NCI-H2227 (cell line): Measurements from ENCODE around the gene UTF1.

Experiments
- DNase-seq: peaks from one replicate; lab custom pipeline; 2025; ENCODE audit not compliant: unreplicated experiment; lab: John Stamatoyannopoulos, UW

UTF1 gene

GRCh38 chr10:133276435-133277201 lies 46.6 kb downstream of the UTF1 start, which contains the start of gene ADAM8:
Gene ADAM8, minus strand, starts transcription at chr10:133276868. Its CDS starts 51 bp downstream, at chr10:133276817.
- no peak for DNase-seq

GRCh38 chr10:133277277-133277992 lies 47.4 kb downstream of the UTF1 start:
- no peak for DNase-seq

- no peak for DNase-seq
Measured at GRCh38 chr10:133277993-133278576, 48.1 kb downstream of the UTF1 start.

DNA sequence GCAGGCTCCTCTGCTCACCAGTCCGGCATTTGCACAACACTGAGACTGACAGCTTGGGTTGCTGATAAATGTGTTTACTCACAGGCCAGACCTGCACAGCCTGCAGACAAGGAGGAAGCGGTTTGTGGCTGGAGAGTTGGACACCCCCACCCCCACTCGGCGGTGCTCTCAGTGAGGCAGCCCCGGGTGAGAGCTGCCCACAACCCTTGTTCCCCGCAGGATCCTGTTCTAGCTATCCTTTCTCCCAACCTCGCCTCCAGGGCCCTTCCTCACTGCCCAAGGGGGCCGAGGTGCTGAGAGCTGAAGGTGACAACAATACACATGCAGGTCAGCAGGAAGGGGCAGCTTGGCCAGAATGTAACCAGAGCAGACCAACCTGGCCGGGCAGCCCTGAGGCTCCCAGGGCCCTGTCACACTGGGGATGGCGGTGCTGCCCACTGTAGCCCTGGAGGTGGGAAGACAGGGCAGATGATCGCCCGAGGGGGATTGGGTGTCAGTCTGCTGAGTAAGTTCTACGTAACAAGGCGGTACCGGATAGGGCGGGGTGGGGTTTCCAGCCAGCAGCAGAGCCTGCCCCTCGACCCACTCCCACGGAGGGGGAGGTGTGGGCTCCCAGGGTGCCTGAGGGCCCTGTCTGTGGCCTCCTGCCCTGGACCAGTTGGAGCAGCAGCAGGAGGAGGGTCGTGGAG lies 48.7 kb downstream of the UTF1 start:
- DNase-seq: no peak

DNA sequence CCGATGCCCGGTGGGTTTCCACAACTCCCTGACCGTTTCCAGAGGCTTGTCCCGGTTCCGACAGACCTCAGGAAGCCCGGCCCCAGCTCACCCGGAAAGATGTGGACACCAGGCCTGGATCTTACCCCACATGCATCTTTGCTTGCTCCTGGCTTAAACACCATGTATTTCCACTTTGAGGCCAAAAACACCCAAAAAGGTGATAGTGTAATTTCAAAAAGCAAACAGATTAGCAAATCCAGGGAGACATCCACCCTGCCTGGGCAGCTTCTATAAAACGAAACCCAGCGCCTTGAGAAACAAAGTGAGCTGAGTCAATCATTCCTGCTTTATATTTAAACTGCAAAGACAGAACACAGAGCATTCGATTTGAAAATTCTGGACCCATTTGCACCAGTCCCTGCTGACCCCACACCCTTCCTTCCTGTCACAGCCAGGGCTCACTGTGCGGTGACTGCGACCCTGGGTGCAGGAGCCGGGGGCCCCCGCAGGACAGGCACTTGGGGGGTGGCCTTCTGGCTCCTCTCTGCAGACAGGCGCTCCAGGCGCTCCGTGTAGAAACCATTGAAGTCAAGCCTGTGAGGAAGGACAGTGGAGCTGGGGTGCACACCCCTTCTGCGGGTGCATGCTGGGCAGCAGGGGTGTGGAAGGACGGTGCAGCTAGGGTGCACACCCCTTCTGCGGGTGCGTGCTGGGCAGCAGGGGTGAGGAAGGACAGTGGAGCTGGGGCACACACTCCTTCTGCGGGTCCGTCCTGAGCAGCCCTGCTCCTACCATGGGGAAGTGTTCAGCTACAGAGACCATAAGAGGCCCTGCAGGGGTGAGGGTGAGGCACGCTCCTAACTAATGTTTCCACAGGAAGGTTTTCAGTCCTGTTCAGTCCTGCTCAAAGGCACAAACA lies 49.6 kb downstream of the UTF1 start:
- DNase-seq: no peak

DNA sequence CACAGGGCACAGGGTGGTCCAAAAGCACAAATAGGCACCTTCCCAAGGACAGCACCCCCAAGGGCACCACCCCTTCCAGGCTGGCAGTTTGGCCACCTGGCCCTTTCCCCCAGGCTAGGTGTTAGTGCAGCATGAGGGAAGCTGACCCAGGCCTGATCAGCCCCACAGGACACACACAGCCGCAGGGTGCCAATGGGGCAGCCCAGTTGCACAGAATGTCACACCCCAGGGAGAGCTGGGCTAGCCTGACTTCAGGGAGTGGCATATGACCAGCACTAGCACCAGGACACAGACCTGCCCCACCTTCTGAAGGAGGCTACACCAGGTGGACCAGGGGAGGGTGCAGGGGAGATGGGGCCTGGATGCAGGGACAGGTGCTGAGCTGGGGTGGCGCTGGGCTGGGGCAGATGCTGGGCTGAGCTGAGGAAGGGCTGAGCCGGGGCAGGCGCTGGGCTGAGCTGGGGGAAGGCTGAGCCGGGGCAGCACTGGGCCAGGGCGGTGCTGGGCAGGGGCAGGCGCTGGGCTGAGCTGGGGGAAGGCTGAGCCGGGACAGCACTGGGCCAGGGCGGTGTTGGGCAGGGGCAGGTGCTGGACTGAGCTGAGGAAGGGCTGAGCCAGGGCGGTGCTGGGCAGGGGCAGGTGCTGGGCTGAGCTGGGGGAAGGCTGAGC lies 50.5 kb downstream of the UTF1 start:
- no peak for DNase-seq

DNA sequence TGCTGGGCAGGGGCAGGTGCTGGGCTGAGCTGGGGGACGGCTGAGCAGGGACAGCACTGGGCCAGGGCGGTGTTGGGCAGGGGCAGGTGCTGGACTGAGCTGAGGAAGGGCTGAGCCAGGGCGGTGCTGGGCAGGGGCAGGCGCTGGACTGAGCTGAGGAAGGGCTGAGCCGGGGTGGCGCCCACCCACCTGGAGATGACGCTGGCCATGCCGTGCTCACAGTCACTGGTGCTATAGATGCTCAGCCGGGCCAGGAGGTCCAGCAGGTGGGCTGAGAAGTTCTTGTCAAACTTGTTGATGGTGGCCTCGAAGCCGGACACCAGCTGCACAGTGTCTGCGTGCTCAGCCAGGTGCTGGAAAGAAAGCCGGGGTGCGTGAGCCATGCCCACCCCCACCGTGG lies 51.1 kb downstream of the UTF1 start:
- no peak for DNase-seq
